ENCODE data around the gene ITSN2. TPM values are rescaled to one million over a fixed set of nuclear protein-coding genes. Genes with fewer than 3 reads are reported as not detected.

ITSN2 gene
- total RNA-seq, 4 donors from 2014 or later: 57.9 to 79.7 (median 63.4) TPM

DNA sequence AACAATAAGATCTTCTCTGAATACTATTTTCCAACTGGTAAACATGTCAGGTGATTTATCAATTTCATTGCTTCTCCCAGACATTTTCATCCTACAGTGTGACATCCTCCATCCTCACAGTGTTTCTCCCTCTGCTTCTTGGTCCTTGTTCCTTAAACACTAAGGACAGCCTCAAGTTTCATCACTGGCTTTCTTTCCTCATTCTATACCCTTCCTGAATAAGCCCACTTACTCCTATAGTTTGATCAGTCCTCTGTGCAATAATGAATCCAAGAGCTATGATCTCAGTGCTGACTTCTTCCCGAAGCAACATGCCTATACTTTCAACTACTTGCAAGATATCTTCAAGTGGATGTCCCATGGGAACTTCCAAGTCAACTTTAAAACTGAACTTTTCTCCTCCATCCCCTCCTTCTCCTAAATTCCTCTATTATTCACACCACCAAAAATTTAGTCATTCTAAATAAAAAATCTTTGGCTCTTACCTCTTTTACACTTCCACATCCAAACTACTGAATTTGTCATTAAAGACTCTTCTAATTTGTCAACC, 97.8 kb downstream of the ITSN2 start:
- no peak overlapping the region for H3K27ac ChIP-seq
- no peak for ATAC-seq
- peaks cover 0 to 19% (median 0%) of the 10 kb centered on the region in 3 donors for H3K4me1 ChIP-seq
- H3K9me3 ChIP-seq: no peaks in the 10 kb centered on the region
- H3K36me3 ChIP-seq: peaks cover 0 to 69% of the 10 kb centered on the region in 2 donors
- no peak overlapping the region for H3K4me3 ChIP-seq
- 50 to 100% methylated on average over 1 of the region's 1 CpG for WGBS, 2 donors (ENCODE audit: low coverage in 1 of 2)
- no peaks in the 10 kb centered on the region for H3K27me3 ChIP-seq
- TF ChIP-seq, protein P1, sequence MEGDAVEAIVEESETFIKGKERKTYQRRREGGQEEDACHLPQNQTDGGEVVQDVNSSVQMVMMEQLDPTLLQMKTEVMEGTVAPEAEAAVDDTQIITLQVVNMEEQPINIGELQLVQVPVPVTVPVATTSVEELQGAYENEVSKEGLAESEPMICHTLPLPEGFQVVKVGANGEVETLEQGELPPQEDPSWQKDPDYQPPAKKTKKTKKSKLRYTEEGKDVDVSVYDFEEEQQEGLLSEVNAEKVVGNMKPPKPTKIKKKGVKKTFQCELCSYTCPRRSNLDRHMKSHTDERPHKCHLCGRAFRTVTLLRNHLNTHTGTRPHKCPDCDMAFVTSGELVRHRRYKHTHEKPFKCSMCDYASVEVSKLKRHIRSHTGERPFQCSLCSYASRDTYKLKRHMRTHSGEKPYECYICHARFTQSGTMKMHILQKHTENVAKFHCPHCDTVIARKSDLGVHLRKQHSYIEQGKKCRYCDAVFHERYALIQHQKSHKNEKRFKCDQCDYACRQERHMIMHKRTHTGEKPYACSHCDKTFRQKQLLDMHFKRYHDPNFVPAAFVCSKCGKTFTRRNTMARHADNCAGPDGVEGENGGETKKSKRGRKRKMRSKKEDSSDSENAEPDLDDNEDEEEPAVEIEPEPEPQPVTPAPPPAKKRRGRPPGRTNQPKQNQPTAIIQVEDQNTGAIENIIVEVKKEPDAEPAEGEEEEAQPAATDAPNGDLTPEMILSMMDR (IDR thresholded peaks at IDR 0.05): no peak
- TF ChIP-seq EP300 (IDR thresholded peaks at IDR 0.05): no peak
- TF ChIP-seq POLR2AphosphoS5 (IDR thresholded peaks at IDR 0.05): no peak
- no peak for TF ChIP-seq POLR2A (IDR thresholded peaks at IDR 0.05)

DNA sequence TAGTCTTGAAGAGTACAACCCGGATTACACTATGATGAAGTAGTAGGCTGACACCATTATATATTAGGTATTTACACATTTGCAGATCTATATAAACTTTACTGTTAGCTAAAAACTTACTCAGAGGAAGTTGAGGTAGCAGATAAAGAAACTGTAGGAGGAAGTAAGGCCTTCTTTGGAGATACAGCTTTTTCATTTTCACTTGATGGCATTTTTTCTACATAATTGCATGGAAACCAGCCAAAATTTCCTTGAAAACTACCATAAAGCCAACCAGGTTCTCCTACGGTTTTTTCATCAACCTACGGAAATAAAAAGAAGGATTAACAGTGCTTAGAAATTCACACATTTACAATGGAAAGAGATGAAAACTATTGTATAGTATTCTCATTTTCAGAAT, 98.9 kb downstream of the ITSN2 start:
- Histone ChIP-seq H3K27ac (no peak overlapping the region), H3K36me3 (peaks cover 0 to 69% of the 10 kb centered on the region in 2 donors), H3K27me3 (no peaks in the 10 kb centered on the region), H3K4me3 (no peak overlapping the region), H3K9me3 (no peaks in the 10 kb centered on the region), H3K4me1 (peaks cover 0 to 19% (median 0%) of the 10 kb centered on the region in 3 donors)
- TF ChIP-seq POLR2AphosphoS5 (IDR thresholded peaks at IDR 0.05): no peak
- TF ChIP-seq, protein P1 (IDR thresholded peaks at IDR 0.05): no peak
- WGBS, 2 donors (ENCODE audit: low coverage in 1 of 2): 60% methylated on average over 3 of the region's 3 CpGs
- no peak for ATAC-seq

DNA sequence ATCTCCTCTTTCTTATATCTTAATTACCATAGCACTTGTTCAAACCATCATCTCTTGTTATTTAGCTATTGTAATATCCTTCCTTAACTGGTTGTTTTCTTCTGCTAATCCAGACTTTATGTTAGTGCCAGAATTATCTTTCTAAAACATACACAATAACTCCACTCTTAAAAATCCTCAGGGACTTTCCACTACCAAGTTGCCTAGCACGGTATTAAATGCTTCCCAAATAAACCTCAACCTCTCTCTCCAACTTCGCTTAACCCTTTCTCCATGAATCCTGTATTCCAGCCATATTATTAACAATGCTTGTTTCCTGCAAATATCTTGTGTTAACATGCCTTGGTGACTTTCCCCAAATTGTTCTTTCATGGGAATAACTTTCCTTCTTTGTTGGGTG, 101.0 kb downstream of the ITSN2 start:
- TF ChIP-seq POLR2AphosphoS5 (IDR thresholded peaks at IDR 0.05) (no peak), EP300 (IDR thresholded peaks at IDR 0.05) (no peak), POLR2A (IDR thresholded peaks at IDR 0.05) (no peak)
- TF ChIP-seq, protein P1 (IDR thresholded peaks at IDR 0.05): no peak
- H3K4me1 ChIP-seq: peaks cover 0 to 19% (median 0%) of the 10 kb centered on the region in 3 donors
- no peak overlapping the region for H3K4me3 ChIP-seq
- H3K27ac ChIP-seq: no peak overlapping the region
- WGBS, 2 donors (ENCODE audit: low coverage in 1 of 2): 37 to 40% methylated on average over 2 of the region's 2 CpGs
- no peak for ATAC-seq
- H3K9me3 ChIP-seq: no peaks in the 10 kb centered on the region
- H3K36me3 ChIP-seq: peaks cover 0 to 65% of the 10 kb centered on the region in 2 donors
- H3K27me3 ChIP-seq: no peaks in the 10 kb centered on the region

DNA sequence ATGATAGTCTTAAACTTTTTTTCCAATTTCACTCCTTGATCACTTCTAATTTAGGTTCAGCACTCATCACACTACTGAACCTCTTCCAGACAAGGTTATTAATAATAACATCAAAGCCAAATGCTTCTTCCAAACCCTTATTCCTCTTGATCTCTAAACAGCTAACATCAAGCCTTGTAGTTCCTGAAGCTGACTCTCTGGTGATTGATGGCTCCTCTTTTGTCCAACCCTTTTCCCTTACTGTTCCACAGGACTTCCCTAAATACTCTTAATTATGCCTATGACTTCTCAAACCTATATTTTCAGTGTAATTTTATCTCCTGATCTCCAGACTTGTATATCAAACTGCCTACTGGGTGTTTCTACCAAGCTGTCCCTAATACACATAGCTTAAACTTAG, 101.6 kb downstream of the ITSN2 start:
- no peak overlapping the region for H3K4me3 ChIP-seq
- H3K36me3 ChIP-seq: peaks cover 0 to 64% of the 10 kb centered on the region in 2 donors
- no peaks in the 10 kb centered on the region for H3K27me3 ChIP-seq
- H3K9me3 ChIP-seq: no peaks in the 10 kb centered on the region
- H3K27ac ChIP-seq: no peak overlapping the region
- H3K4me1 ChIP-seq: peaks cover 0 to 19% (median 0%) of the 10 kb centered on the region in 3 donors
- no peak for ATAC-seq
- TF ChIP-seq, protein P1 (IDR thresholded peaks at IDR 0.05): no peak
- TF ChIP-seq POLR2AphosphoS5 (IDR thresholded peaks at IDR 0.05): no peak
- TF ChIP-seq POLR2A (IDR thresholded peaks at IDR 0.05): no peak
- TF ChIP-seq EP300 (IDR thresholded peaks at IDR 0.05): no peak

DNA sequence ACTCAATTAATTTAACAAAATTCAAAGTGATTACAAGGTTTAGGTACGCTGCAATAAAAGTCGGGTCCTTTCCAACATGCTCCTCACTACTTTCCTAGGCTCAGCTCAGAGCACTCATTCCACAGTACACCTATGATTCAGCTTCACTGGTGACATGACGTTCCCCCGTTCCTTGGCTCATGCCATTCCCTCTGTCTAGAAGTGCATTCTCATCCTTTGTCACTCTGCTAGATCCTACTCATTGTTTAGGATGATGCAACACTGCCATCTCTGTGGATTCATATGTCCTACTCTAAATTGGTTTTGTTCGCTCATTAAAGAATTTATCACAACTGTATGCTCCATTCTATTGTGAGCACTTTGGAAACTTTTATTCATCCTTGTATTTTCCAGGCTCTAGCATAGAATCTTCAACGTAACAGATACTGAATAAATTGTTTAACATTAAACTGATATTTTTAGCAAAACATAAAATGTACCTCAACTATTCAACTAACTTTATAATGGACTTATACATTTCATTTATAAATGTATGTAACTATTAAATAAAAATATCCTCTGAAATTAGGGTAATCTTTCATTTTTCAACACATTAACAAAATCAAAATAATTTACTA, 106.9 kb downstream of the ITSN2 start:
- peaks cover 2 to 84% of the 10 kb centered on the region in 2 donors for H3K36me3 ChIP-seq
- WGBS, 2 donors (ENCODE audit: low coverage in 1 of 2): 93% methylated on average over 6 of the region's 6 CpGs

More for the DNA sequence above, 106.9 kb downstream of the ITSN2 start:
- Histone ChIP-seq H3K27ac (no peak overlapping the region), H3K4me3 (no peak overlapping the region), H3K9me3 (no peaks in the 10 kb centered on the region), H3K27me3 (no peaks in the 10 kb centered on the region), H3K4me1 (no peaks in the 10 kb centered on the region)
- TF ChIP-seq, protein P1 (IDR thresholded peaks at IDR 0.05): no peak
- TF ChIP-seq POLR2AphosphoS5 (IDR thresholded peaks at IDR 0.05) (no peak), EP300 (IDR thresholded peaks at IDR 0.05) (no peak), POLR2A (IDR thresholded peaks at IDR 0.05) (no peak)
- ATAC-seq: no peak
